Endothelial cell of umbilical vein (primary cell): ENCODE measurements around the gene NDST3.

ENCODE experiments used
- CTCF ChIP-seq, 2 donors: IDR thresholded peaks; 1 replicate in 1 of 2; 2 replicates in 1 of 2; pipeline ENCODE4 v1.5.1; 2011; ENCODE audit warnings: low read length in 2 of 2, mild to moderate bottlenecking in 2 of 2, moderate library complexity in 2 of 2, control low read depth in 1 of 2, inconsistent platforms in 1 of 2, low read depth in 1 of 2; ENCODE audit not compliant: insufficient read depth in 1 of 2; ENCODE audit errors: extremely low read depth in 1 of 2
- EZH2 ChIP-seq: IDR thresholded peaks from 2 replicates; pipeline ENCODE4 v1.6.1; 2012; ENCODE audit warnings: borderline replicate concordance, low read depth, mild to moderate bottlenecking, moderate library complexity, low read length, inconsistent platforms; ENCODE audit not compliant: severe bottlenecking
- JUN ChIP-seq: IDR thresholded peaks from 2 replicates; pipeline ENCODE4 v1.6.1; 2011; ENCODE audit warnings: borderline replicate concordance, low read depth; ENCODE audit not compliant: insufficient read length, insufficient read depth
- MYC ChIP-seq: IDR thresholded peaks from one replicate; pipeline ENCODE4 v1.6.1; 2011; ENCODE audit warnings: mild to moderate bottlenecking, low read depth, low read length
- POLR2A ChIP-seq: IDR thresholded peaks from 2 replicates; pipeline ENCODE4 v1.6.1; 2012; ENCODE audit warnings: low read depth, mild to moderate bottlenecking, control low read depth, low read length
- POLR2AphosphoS5 ChIP-seq: IDR thresholded peaks from 2 replicates; pipeline ENCODE4 v1.6.1; 2012; ENCODE audit warnings: low read depth, mild to moderate bottlenecking, control low read depth, low read length, moderate library complexity; ENCODE audit not compliant: insufficient read depth
- TF ChIP-seq, protein P1 (sequence below): IDR thresholded peaks from 2 replicates; pipeline ENCODE4 v1.6.1; 2011; ENCODE audit not compliant: insufficient read depth, insufficient read length

DNA sequence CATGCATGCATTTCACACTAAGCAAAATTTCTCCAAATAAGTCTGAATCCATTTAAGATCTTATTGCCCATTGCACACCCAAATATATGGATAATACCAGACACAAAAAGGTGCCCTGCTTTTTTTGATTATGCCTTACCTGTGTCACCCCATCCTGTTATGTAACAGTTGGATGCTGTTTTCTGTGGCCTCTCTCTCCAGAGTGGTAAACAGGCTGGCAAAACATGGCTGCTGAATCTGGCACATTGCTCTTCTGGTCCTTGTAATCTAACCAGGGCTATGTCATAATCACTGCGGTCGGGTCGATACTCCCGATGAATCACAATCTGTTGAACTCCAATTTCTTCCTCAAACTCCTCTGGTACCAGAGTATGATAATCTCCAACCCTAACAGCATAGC lies 248.4 kb downstream of the NDST3 start:
- TF ChIP-seq CTCF (IDR thresholded peaks at IDR 0.05; ENCODE audit: extremely low read depth in 1 of 2, insufficient read depth in 1 of 2, low read depth in 1 of 2, low read length in 2 of 2): no peak
- no peak for TF ChIP-seq POLR2A
- no peak for TF ChIP-seq POLR2AphosphoS5
- no peak for TF ChIP-seq EZH2
- no peak for TF ChIP-seq MYC
- no peak for TF ChIP-seq JUN
- TF ChIP-seq, protein P1, sequence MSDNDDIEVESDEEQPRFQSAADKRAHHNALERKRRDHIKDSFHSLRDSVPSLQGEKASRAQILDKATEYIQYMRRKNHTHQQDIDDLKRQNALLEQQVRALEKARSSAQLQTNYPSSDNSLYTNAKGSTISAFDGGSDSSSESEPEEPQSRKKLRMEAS: no peak
